ENCODE data around the gene MAP1S.

GRCh38 chr19:17677002-17677401 lies 42.3 kb upstream of the MAP1S start:
- TF ChIP-seq YY1 (IDR thresholded peaks at IDR 0.05; ENCODE audit: insufficient read depth, insufficient read length), result no peak
- TF ChIP-seq ZNF274 (IDR thresholded peaks at IDR 0.05; ENCODE audit: low read depth, low read length), result no peak
